ENCODE results near the gene NTN5. TPM values are rescaled to one million over a fixed set of nuclear protein-coding genes. Genes with fewer than 3 reads are reported as not detected.
A peak's percentile ranks its signal among the peaks of the same experiment; 100 is the strongest.

NTN5 gene
- total and polyA plus RNA-seq, 9 of the 15 experiments (the other 6 are each of a cell fraction or from before 2014, with no cell fraction given) = not detected

GRCh38 chr19:48646001-48646721 lies 26.7 kb downstream of the NTN5 start, which contains the start of gene CA11 (continued):
- TF ChIP-seq TAF15 (IDR thresholded peaks at IDR 0.05; ENCODE audit: low read depth, low read length) (no peak), ZNF263 (CRISPR knock-in tag; IDR thresholded peaks at IDR 0.05; ENCODE audit: borderline replicate concordance) (peak; percentile 31), ZZZ3 (IDR thresholded peaks at IDR 0.05) (0 out of 2 replicates have a peak, but pooled peaks have one; percentile 26), RBM15 (IDR thresholded peaks at IDR 0.05; ENCODE audit: insufficient read depth, low read length) (no peak), DEAF1 (CRISPR knock-in tag; IDR thresholded peaks at IDR 0.05) (peak; percentile 91; the same call in 1 of the 2 replicates), SRSF1 (IDR thresholded peaks at IDR 0.05; ENCODE audit: low read depth, low read length) (no peak), TEAD4 (IDR thresholded peaks at IDR 0.05; ENCODE audit: low read length) (no peak), TEAD4 (CRISPR knock-in tag; IDR thresholded peaks at IDR 0.05; ENCODE audit: borderline replicate concordance) (no peak), SREBF2 (CRISPR knock-in tag; IDR thresholded peaks at IDR 0.05) (no peak), ARNT (IDR thresholded peaks at IDR 0.05) (peak in 1 of 2 experiments; percentile 54; a peak in 3 of 4 replicates), MEIS2 (IDR thresholded peaks at IDR 0.05; ENCODE audit: partially characterized antibody) (no peak), ZNF766 (CRISPR knock-in tag; conservative IDR thresholded peaks at IDR 0.05) (no peak), CTBP1 (IDR thresholded peaks at IDR 0.05; ENCODE audit: borderline replicate concordance) (peak; percentile 61), ELF2 (CRISPR knock-in tag; IDR thresholded peaks at IDR 0.05) (no peak), GATAD2B (IDR thresholded peaks at IDR 0.05; ENCODE audit: borderline replicate concordance) (no peak)
